Measurements from ENCODE around the gene FBXO39. TPM values are rescaled to one million over a fixed set of nuclear protein-coding genes. Genes with fewer than 3 reads are reported as not detected.
A peak's percentile ranks its signal among the peaks of the same experiment; 100 is the strongest.
"Not testable (repeated sequence)": the region's sequence is repeated elsewhere in the genome, so short reads cannot be mapped to it uniquely, and the experiment has no call there.

Gene FBXO39
- total RNA-seq (2014; rRNA removed; shearing (Covaris generic)) (not detected in 2 replicates), total RNA-seq (2022) (not detected in 2 replicates), Bru-seq, nascent RNA (not detected), BruChase-seq, experiment 1, labeled RNA remaining after a 6-hour chase (not detected), BruChase-seq, experiment 2, labeled RNA remaining after a 2-hour chase (percentile 9 among the genes with signal in this experiment)
- long read RNA-seq, result 0 reads

GRCh38 chr17:6775871-6776405, at the start of gene FBXO39:
FBXO39 (plus strand) TSS chr17:6776215; CDS start chr17:6779869, 3,654 bp downstream.
- intact Hi-C loops (cut with micrococcal nuclease; ENCODE audit: unreplicated experiment), result no loop called here
- Histone ChIP-seq H3K9me3 (ENCODE audit: low read length) (no peaks in the 10 kb centered on the region), H2AFZ (ENCODE audit: low read length) (no peak within 1 kb of the TSS), H3K4me2 (ENCODE audit: low read length) (no peak within 1 kb of the TSS), H3K27ac (ENCODE audit: low read depth, low read length, poor library complexity, severe bottlenecking) (no peak within 1 kb of the TSS), H3K4me1 (ENCODE audit: insufficient read depth, low read length, poor library complexity, severe bottlenecking) (no peaks in the 10 kb centered on the region), H3K79me2 (ENCODE audit: insufficient read depth, low read depth, low read length) (no peaks in the 10 kb centered on the region), H3K36me3 (ENCODE audit: insufficient read depth, low read length) (no peaks in the 10 kb centered on the region), H3K4me3 (ENCODE audit: low read depth, low read length, poor library complexity, severe bottlenecking) (no peak within 1 kb of the TSS), H4K20me1 (ENCODE audit: insufficient read depth, low read length) (no peaks in the 10 kb centered on the region), H3K9me2 (ENCODE audit: insufficient read depth, low read length) (no peaks in the 10 kb centered on the region)
- no peak for DNase-seq (ENCODE audit: low spot score)
- no TSS peak for BruUV-seq (replicated peaks)
- TF ChIP-seq CTCF (conservative IDR thresholded peaks at IDR 0.05; ENCODE audit: low read length), result no peak
- TF ChIP-seq EZH2phosphoT487 (IDR thresholded peaks at IDR 0.05; ENCODE audit: borderline replicate concordance, low read depth, low read length), result no peak
- CTCF ChIA-PET (ENCODE audit: unreplicated experiment), result no interaction called here
- POLR2A ChIA-PET, result no interaction called here

- TF ChIP-seq CTCF (conservative IDR thresholded peaks at IDR 0.05; ENCODE audit: low read length), result no peak
- Histone ChIP-seq H3K9me2 (ENCODE audit: insufficient read depth, low read length) (no peaks in the 10 kb centered on the region), H3K36me3 (ENCODE audit: insufficient read depth, low read length) (no peaks in the 10 kb centered on the region), H4K20me1 (ENCODE audit: insufficient read depth, low read length) (no peaks in the 10 kb centered on the region), H3K4me1 (ENCODE audit: insufficient read depth, low read length, poor library complexity, severe bottlenecking) (no peaks in the 10 kb centered on the region), H2AFZ (ENCODE audit: low read length) (no peak overlapping the region), H3K4me3 (ENCODE audit: low read depth, low read length, poor library complexity, severe bottlenecking) (no peak overlapping the region), H3K4me2 (ENCODE audit: low read length) (no peak overlapping the region), H3K9me3 (ENCODE audit: low read length) (no peaks in the 10 kb centered on the region), H3K27ac (ENCODE audit: low read depth, low read length, poor library complexity, severe bottlenecking) (no peak overlapping the region), H3K79me2 (ENCODE audit: insufficient read depth, low read depth, low read length) (no peaks in the 10 kb centered on the region)
- no TSS peak for BruUV-seq (replicated peaks)
- POLR2A ChIA-PET, result no interaction called here
- CTCF ChIA-PET (ENCODE audit: unreplicated experiment), result no interaction called here
- no peak for DNase-seq (ENCODE audit: low spot score)
- intact Hi-C loops (cut with micrococcal nuclease; ENCODE audit: unreplicated experiment), result no loop called here
Measured at GRCh38 chr17:6729531-6729930, 46.5 kb upstream of the FBXO39 start.

DNA sequence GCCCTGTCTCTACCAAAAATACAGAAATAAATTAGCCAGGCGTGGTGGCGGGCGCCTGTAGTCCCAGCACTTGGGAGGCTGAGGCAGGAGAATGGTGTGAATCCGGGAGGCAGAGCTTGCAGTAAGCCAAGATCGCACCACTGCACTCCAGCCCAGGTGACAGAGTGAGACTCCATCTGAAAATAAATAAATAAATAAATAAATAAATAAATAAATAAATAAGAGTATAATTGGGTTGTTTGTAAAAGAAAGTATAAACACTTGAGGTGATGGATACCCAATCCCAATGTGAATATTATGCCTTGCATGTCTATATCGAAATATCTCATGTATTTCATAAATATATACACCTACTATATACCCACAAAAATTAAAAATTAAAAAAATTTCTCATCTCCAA, 29.4 kb upstream of the FBXO39 start:
- POLR2A ChIA-PET, result not testable (repeated sequence)

More for the DNA sequence above, 29.4 kb upstream of the FBXO39 start:
- intact Hi-C loops (cut with micrococcal nuclease; ENCODE audit: unreplicated experiment); H3K4me1 ChIP-seq (ENCODE audit: insufficient read depth, low read length, poor library complexity, severe bottlenecking); H3K4me2 ChIP-seq (ENCODE audit: low read length); H4K20me1 ChIP-seq (ENCODE audit: insufficient read depth, low read length); H3K4me3 ChIP-seq (ENCODE audit: low read depth, low read length, poor library complexity, severe bottlenecking); DNase-seq (ENCODE audit: low spot score); H3K36me3 ChIP-seq (ENCODE audit: insufficient read depth, low read length); H3K79me2 ChIP-seq (ENCODE audit: insufficient read depth, low read depth, low read length); BruUV-seq (replicated peaks); H2AFZ ChIP-seq (ENCODE audit: low read length); H3K9me3 ChIP-seq (ENCODE audit: low read length); CTCF ChIA-PET (ENCODE audit: unreplicated experiment); H3K9me2 ChIP-seq (ENCODE audit: insufficient read depth, low read length); H3K27ac ChIP-seq (ENCODE audit: low read depth, low read length, poor library complexity, severe bottlenecking): not testable (repeated sequence)
